Ovary (tissue), 9 donors: ENCODE data around the gene LRP8. TPM values are rescaled to one million over a fixed set of nuclear protein-coding genes. Genes with fewer than 3 reads are reported as not detected.

Source experiments
- DNase-seq, 5 donors: peaks; one replicate each; pipeline ENCODE4 v3.0.0-alpha.2; 2019 to 2020
- H3K27ac ChIP-seq, 2 donors: fragments of 200-600 bp; one replicate each; pipeline versions ENCODE4 v1.5.1 to v1.8.0; 2019 to 2022
- H3K27me3 ChIP-seq: fragments of 200-600 bp; one replicate; pipeline ENCODE4 v1.8.0; 2022
- H3K36me3 ChIP-seq: fragments of 200-600 bp; sonication (generic); one replicate; pipeline ENCODE4 v1.5.1; 2019
- H3K4me1 ChIP-seq: one replicate; pipeline ENCODE4 v1.8.1; 2013; ENCODE audit warnings: mild to moderate bottlenecking, moderate library complexity; ENCODE audit not compliant: insufficient read depth
- H3K4me3 ChIP-seq: fragments of 200-600 bp; sonication (generic); one replicate; pipeline ENCODE4 v1.5.1; 2017
- H3K9me3 ChIP-seq, 2 donors: fragments of 200-600 bp in 1 of 2; sonication (generic) in 1 of 2; one replicate each; pipeline versions ENCODE4 v1.5.1 to v1.8.1; 2013 to 2019; ENCODE audit warnings: mild to moderate bottlenecking in 1 of 2, moderate library complexity in 1 of 2
- EP300 ChIP-seq: sonication (generic); formaldehyde crosslinking; IDR thresholded peaks from one replicate; pipeline ENCODE4 v1.6.1; 2017; ENCODE audit warnings: antibody characterized with exemption
- POLR2A ChIP-seq: fragments of 450-650 bp; IDR thresholded peaks from one replicate; pipeline ENCODE4 v1.6.1; 2017; ENCODE audit warnings: antibody characterized with exemption, mild to moderate bottlenecking, moderate library complexity
- WGBS, 3 donors: extraction: QIAGEN DNeasy Blood & Tissue Kit in 1 of 3; methylation state at CpG; one replicate each; pipeline versions ENCODE4 v1.1.5 to v1.1.7; 2013 to 2017; 5-methylcytosine and 5-hydroxymethylcytosine counted together
- intact Hi-C, 4 donors: fragments of 100-400 bp; cut with DNase I; formaldehyde crosslinking; loops; one replicate each; pipeline versions ENCODE4 v1.11.0 to v1.15.1; 2022 to 2023
- polyA plus RNA-seq, 2 donors: library from polyadenylated mRNA; stranded (reverse); fragments of 200-250 nt in 1 of 2; fragments of 350-450 nt in 1 of 2; fragmentation: Illumina TruSeq in 1 of 2; extraction: RNeasy Lipid Tissue Mini Kit (QIAGEN cat#74804) in 1 of 2; gene quantifications; one replicate each; pipeline ENCODE4 v1.2.3, GENCODE V29; 2013 to 2014
- total RNA-seq, 7 donors: library from RNA; depleted of rRNA in 2 of 7; stranded (reverse); fragments of >200 nt in 2 of 7; fragmentation: NEBNext Ultra II Directional in 3 of 7; extraction: Animal tissue kit (Norgen Biotek cat#: 25700) in 3 of 7; gene quantifications; one replicate each; pipeline versions ENCODE4 v1.1.0 to v1.2.4, GENCODE V29; 2016 to 2023
- TF ChIP-seq, protein P1 (sequence below), 3 donors: fragments of 450-650 bp in 2 of 3; fragments of 200-600 bp in 1 of 3; IDR thresholded peaks; one replicate each; pipeline versions ENCODE4 v1.5.1 to v1.8.0; 2016 to 2022; ENCODE audit warnings: antibody characterized with exemption in 3 of 3, mild to moderate bottlenecking in 1 of 3
- donor health status: DM: no; HTN: no; CAD: no; lungs with moderate emphysema.
- donor health status: DM: no; HTN: no; CAD: no.
- donor health status: Bipolar disorder and iron deficiency.
- donor health status: DM: yes; HTN: yes; CAD: no.
- donor health status: DM: no; HTN: no; CAD: no.
- donor health status: DM: yes; HTN: yes; CAD: no.

LRP8 gene
- total and polyA plus RNA-seq, 9 donors = 1.2 to 10.6 (median 2.2) TPM

DNA sequence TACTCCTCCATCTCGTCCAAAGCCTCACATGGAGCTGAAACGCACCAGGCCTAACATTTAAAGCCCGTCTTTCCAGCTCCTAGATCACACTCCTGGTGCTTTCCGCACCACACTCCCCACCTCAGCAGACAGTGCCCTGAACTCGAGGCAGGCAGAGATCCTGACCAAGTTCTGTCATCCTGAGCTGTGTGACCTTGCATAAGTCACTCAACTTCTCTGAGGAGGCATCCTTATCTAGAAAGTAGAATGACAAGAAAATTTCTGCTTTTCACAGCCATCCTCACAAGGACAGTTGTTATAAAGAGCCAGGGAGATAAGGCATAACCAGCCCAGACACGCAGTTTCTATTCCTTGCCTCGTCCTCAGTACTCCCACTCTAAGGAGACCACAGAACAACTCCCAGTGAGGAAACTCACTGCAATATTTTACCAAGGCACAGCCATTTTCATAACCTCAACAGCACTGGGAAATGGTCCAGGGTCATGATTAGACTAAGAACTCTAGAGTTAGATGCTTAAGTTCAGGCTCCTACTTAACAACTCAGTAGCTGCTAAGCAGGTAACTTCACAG lies 3.1 kb downstream of the LRP8 start:
- H3K9me3 ChIP-seq = no peaks in the 10 kb centered on the region
- 80 to 84% (median 80%) methylated on average over 7 of the region's 7 CpGs for WGBS, 3 donors
- H3K27ac ChIP-seq = no peak overlapping the region
- no peaks in the 10 kb centered on the region for H3K27me3 ChIP-seq
- H3K36me3 ChIP-seq = no peaks in the 10 kb centered on the region
- H3K4me1 ChIP-seq = peaks cover 6% of the 10 kb centered on the region
- no peak for DNase-seq
- TF ChIP-seq POLR2A (no peak), EP300 (no peak)
- TF ChIP-seq, protein P1, sequence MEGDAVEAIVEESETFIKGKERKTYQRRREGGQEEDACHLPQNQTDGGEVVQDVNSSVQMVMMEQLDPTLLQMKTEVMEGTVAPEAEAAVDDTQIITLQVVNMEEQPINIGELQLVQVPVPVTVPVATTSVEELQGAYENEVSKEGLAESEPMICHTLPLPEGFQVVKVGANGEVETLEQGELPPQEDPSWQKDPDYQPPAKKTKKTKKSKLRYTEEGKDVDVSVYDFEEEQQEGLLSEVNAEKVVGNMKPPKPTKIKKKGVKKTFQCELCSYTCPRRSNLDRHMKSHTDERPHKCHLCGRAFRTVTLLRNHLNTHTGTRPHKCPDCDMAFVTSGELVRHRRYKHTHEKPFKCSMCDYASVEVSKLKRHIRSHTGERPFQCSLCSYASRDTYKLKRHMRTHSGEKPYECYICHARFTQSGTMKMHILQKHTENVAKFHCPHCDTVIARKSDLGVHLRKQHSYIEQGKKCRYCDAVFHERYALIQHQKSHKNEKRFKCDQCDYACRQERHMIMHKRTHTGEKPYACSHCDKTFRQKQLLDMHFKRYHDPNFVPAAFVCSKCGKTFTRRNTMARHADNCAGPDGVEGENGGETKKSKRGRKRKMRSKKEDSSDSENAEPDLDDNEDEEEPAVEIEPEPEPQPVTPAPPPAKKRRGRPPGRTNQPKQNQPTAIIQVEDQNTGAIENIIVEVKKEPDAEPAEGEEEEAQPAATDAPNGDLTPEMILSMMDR (IDR thresholded peaks at IDR 0.05) = no peak
- intact Hi-C loops = no loop called here
- no peak overlapping the region for H3K4me3 ChIP-seq

DNA sequence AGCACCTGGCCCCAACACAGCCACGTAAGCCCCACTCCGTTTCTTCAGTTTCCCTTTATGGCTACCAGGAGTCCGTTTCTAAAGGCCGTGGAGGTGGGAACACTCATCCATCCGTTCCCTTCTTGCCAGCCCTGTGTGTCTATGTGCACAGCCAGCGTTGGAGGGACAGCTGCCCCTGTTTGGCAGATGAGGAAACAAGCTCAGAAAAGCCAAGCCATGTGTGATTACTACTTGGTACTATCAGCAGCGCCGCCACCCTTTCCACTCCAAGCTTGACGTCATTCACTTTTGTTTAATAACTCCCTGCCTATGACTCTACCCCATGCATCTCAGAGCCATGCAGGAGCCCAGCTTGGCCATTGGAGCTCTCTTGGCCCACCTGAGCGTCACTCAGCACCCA lies 3.5 kb downstream of the LRP8 start:
- H3K4me3 ChIP-seq = no peak overlapping the region

DNA sequence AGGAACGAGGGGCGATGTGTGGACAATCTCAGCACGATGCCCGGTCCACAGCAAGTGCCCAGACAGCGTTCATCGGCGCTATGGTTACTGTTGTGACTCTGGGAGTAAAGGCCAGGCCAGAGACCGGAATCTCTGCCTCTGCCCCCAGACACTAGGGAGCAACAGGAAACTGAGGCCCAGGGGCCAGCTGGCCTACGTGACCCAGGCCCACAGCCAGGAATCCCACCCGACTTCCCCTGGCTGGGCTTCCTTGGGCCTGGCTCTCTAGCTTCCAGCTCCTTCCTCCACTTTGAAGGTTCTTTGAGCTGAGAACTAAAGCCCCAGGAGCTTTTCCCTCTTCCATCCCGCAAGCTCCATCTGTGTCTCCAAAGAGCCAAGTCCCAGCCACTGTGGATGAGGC lies 4.6 kb downstream of the LRP8 start:
- 92 to 94% (median 93%) methylated on average over 11 of the region's 11 CpGs for WGBS, 3 donors
- no peak overlapping the region for H3K27ac ChIP-seq
- no peak overlapping the region for H3K4me3 ChIP-seq
- no peak for TF ChIP-seq POLR2A
- TF ChIP-seq EP300 = no peak
- TF ChIP-seq, protein P1 (IDR thresholded peaks at IDR 0.05) = no peak
- no peaks in the 10 kb centered on the region for H3K36me3 ChIP-seq
- no peaks in the 10 kb centered on the region for H3K27me3 ChIP-seq
- intact Hi-C loops = no loop called here
- peaks cover 5% of the 10 kb centered on the region for H3K4me1 ChIP-seq
- no peaks in the 10 kb centered on the region for H3K9me3 ChIP-seq
- no peak for DNase-seq

More for the DNA sequence above, 3.5 kb downstream of the LRP8 start:
- Histone ChIP-seq H3K27ac (no peak overlapping the region), H3K9me3 (no peaks in the 10 kb centered on the region), H3K4me1 (peaks cover 6% of the 10 kb centered on the region), H3K27me3 (no peaks in the 10 kb centered on the region), H3K36me3 (no peaks in the 10 kb centered on the region)
- no peak for DNase-seq
- WGBS, 3 donors = 87 to 92% (median 89%) methylated on average over 10 of the region's 10 CpGs
- intact Hi-C loops = no loop called here
- TF ChIP-seq, protein P1 (IDR thresholded peaks at IDR 0.05) = no peak
- no peak for TF ChIP-seq EP300
- TF ChIP-seq POLR2A = no peak

DNA sequence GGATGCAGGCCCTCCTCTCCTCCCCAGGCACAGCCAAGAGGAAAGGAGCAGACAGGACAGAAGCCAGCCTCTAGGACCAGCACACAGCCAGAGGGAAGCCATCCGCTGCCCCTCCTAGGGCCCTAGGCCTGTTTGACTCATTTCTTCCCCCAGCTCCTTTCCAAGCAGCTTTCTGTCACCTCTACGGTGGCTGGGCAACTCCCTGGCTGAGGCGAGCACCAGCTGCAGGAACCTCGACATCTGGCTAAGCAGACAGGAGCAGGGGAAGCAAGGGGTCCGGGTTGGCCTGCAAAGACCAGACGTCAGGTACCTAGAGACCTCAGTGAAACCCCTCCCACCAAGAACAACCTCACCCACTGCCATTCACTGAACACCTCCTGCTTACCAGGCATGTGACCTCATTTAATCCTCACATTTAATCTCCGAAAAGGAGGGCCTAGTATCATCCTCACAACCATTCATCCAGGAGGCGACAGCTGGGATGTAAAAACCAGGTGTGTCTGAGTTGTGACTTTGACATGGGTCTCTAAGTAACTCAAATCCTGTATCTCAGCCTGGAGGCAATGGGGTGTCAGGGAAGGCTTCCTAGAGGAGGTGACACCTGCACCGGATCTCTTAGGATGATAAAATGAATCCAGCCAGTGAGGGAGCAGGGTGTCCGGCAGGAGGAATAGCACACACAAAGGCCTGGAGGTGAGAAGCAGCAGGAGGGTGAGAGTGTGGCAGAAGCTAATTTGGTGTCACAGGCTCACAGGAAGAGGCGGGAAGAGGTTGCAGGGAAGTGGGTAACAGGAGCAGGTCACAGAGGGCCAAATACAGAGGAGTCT lies 5.9 kb downstream of the LRP8 start:
- Histone ChIP-seq H3K4me3 (no peak overlapping the region), H3K27me3 (no peaks in the 10 kb centered on the region), H3K27ac (no peak overlapping the region), H3K4me1 (peaks cover 5% of the 10 kb centered on the region), H3K9me3 (no peaks in the 10 kb centered on the region), H3K36me3 (no peaks in the 10 kb centered on the region)
- no peak for DNase-seq
- WGBS, 3 donors = 78 to 87% (median 87%) methylated on average over 11 of the region's 11 CpGs
- intact Hi-C loops = no loop called here
- TF ChIP-seq, protein P1 (IDR thresholded peaks at IDR 0.05) = no peak
- TF ChIP-seq POLR2A (no peak), EP300 (no peak)
